ENCODE measurements around the gene ANXA4. TPM values are rescaled to one million over a fixed set of nuclear protein-coding genes. Genes with fewer than 3 reads are reported as not detected.

ANXA4 gene
- total RNA-seq, 4 donors from 2014 or later = 61.8 to 79.4 (median 73.9) TPM

- Histone ChIP-seq H3K9me3 (no peaks in the 10 kb centered on the region), H3K36me3 (no peaks in the 10 kb centered on the region), H3K4me3 (no peak overlapping the region), H3K27ac (no peak overlapping the region), H3K27me3 (no peaks in the 10 kb centered on the region), H3K4me1 (no peaks in the 10 kb centered on the region)
- DNase-seq (ENCODE audit: low spot score in 2 of 2) = no peak
- no peak for TF ChIP-seq POLR2A (IDR thresholded peaks at IDR 0.05)
- TF ChIP-seq EP300 (IDR thresholded peaks at IDR 0.05) = peak in 1 of 2 donors; percentile 18
- WGBS, 2 donors = 64 to 71% methylated on average over 3 of the region's 3 CpGs
Measured at GRCh38 chr2:69703189-69703588, 38.7 kb upstream of the ANXA4 start.

DNA sequence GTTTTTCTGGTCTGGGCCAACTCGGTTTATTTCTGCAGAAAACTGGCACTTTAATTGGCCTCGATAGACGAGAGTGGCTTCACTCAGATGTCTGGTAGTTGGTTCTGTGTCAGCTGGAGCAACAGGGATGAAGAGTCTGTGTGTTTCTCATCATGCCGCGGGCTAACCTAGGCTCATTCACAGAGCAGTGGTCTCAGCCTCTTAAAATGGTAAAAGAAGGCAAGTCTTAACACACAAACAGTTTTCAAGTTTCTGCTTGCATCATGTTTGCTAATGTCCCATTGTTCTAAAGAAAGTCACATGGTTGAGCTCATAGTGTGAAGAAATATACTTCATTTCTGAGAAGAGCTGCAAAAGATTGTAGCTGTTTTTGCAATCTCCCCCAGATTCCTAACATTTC is 37.5 kb upstream of the ANXA4 start:
- no peaks in the 10 kb centered on the region for H3K36me3 ChIP-seq
- no peaks in the 10 kb centered on the region for H3K9me3 ChIP-seq
- no peak overlapping the region for H3K4me3 ChIP-seq
- H3K4me1 ChIP-seq = no peaks in the 10 kb centered on the region
- no peaks in the 10 kb centered on the region for H3K27me3 ChIP-seq
- H3K27ac ChIP-seq = peak overlapping the region in 2 of 4 donors; percentile 17 to 41
- TF ChIP-seq, protein P1, sequence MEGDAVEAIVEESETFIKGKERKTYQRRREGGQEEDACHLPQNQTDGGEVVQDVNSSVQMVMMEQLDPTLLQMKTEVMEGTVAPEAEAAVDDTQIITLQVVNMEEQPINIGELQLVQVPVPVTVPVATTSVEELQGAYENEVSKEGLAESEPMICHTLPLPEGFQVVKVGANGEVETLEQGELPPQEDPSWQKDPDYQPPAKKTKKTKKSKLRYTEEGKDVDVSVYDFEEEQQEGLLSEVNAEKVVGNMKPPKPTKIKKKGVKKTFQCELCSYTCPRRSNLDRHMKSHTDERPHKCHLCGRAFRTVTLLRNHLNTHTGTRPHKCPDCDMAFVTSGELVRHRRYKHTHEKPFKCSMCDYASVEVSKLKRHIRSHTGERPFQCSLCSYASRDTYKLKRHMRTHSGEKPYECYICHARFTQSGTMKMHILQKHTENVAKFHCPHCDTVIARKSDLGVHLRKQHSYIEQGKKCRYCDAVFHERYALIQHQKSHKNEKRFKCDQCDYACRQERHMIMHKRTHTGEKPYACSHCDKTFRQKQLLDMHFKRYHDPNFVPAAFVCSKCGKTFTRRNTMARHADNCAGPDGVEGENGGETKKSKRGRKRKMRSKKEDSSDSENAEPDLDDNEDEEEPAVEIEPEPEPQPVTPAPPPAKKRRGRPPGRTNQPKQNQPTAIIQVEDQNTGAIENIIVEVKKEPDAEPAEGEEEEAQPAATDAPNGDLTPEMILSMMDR (IDR thresholded peaks at IDR 0.05) = no peak
- TF ChIP-seq POLR2A (IDR thresholded peaks at IDR 0.05) (no peak), EP300 (IDR thresholded peaks at IDR 0.05) (no peak)
- WGBS, 2 donors = 69 to 72% methylated on average over 5 of the region's 5 CpGs
- DNase-seq (ENCODE audit: low spot score in 2 of 2) = no peak

- no peak overlapping the region for H3K27ac ChIP-seq
- no peaks in the 10 kb centered on the region for H3K27me3 ChIP-seq
- DNase-seq (ENCODE audit: low spot score in 2 of 2) = no peak
- H3K9me3 ChIP-seq = no peaks in the 10 kb centered on the region
- no peak overlapping the region for H3K4me3 ChIP-seq
- 58 to 60% methylated on average over 5 of the region's 5 CpGs for WGBS, 2 donors
- peaks cover 0 to 1% (median 0%) of the 10 kb centered on the region in 4 donors for H3K4me1 ChIP-seq
- no peaks in the 10 kb centered on the region for H3K36me3 ChIP-seq
- TF ChIP-seq EP300 (IDR thresholded peaks at IDR 0.05) (no peak), POLR2A (IDR thresholded peaks at IDR 0.05) (no peak)
- TF ChIP-seq, protein P1 (IDR thresholded peaks at IDR 0.05) = no peak
Measured at GRCh38 chr2:69709290-69709689, 32.6 kb upstream of the ANXA4 start.

- H3K36me3 ChIP-seq = no peaks in the 10 kb centered on the region
- H3K9me3 ChIP-seq = no peaks in the 10 kb centered on the region
- no peak overlapping the region for H3K27ac ChIP-seq
- H3K4me3 ChIP-seq = no peak overlapping the region
- TF ChIP-seq, protein P1 (IDR thresholded peaks at IDR 0.05) = no peak
- TF ChIP-seq EP300 (IDR thresholded peaks at IDR 0.05) (no peak), POLR2A (IDR thresholded peaks at IDR 0.05) (no peak)
- WGBS, 2 donors = 73 to 76% methylated on average over 3 of the region's 3 CpGs
- H3K27me3 ChIP-seq = no peaks in the 10 kb centered on the region
- DNase-seq (ENCODE audit: low spot score in 2 of 2) = no peak
- peaks cover 0 to 7% (median 0%) of the 10 kb centered on the region in 4 donors for H3K4me1 ChIP-seq
Measured at GRCh38 chr2:69711971-69712370, 30.0 kb upstream of the ANXA4 start.

DNA sequence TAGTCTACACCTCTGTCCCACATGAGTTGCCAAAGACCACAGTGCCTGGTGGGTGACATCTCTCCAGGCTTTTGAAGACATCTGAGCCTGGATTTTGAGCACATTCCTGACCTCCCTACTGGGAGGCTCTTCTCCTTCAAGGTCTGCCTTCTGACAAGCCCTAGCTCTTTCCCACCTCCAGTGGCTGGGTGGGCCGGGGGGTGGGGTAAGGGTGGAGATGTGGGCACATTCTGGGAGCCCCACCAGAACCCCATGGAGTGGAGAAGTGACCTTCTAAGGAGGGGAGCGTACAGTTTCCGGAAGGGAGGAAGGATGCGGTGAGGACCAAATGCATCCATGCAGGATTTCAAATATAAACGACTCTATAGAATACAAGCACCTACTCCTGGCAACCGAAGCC is 27.9 kb upstream of the ANXA4 start:
- H3K4me3 ChIP-seq = no peak overlapping the region
- H3K9me3 ChIP-seq = no peaks in the 10 kb centered on the region
- H3K27me3 ChIP-seq = no peaks in the 10 kb centered on the region
- H3K4me1 ChIP-seq = peaks cover 0 to 7% (median 0%) of the 10 kb centered on the region in 4 donors
- TF ChIP-seq POLR2A (IDR thresholded peaks at IDR 0.05) (no peak), EP300 (IDR thresholded peaks at IDR 0.05) (no peak)
- TF ChIP-seq, protein P1 (IDR thresholded peaks at IDR 0.05) = no peak
- no peaks in the 10 kb centered on the region for H3K36me3 ChIP-seq
- no peak overlapping the region for H3K27ac ChIP-seq
- no peak for DNase-seq (ENCODE audit: low spot score in 2 of 2)
- WGBS, 2 donors = 91 to 93% methylated on average over 6 of the region's 6 CpGs

All from tibial nerve (tissue), 4 donors.